ENCODE measurements around the gene DDX24.

DNA sequence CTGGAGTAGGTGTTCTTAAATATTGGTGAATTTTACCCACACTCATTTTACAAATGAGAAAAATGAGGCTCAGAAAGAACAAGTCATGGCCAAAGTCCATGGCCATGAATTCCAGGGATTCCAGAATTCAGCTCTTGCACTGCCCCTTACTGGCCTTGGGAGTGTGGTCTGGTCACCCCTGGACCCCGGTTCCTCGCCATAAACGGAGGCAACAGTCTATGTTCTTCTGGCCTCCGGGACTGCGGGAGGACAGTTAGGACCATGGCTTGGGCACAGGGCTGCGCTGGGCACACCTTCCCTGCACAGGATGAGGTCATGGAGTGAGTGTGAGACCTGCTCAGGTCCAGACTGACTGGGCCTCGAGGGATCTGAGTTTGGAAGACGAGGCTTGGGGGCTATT is 77.0 kb downstream of the DDX24 start:
- TF ChIP-seq, protein P1, sequence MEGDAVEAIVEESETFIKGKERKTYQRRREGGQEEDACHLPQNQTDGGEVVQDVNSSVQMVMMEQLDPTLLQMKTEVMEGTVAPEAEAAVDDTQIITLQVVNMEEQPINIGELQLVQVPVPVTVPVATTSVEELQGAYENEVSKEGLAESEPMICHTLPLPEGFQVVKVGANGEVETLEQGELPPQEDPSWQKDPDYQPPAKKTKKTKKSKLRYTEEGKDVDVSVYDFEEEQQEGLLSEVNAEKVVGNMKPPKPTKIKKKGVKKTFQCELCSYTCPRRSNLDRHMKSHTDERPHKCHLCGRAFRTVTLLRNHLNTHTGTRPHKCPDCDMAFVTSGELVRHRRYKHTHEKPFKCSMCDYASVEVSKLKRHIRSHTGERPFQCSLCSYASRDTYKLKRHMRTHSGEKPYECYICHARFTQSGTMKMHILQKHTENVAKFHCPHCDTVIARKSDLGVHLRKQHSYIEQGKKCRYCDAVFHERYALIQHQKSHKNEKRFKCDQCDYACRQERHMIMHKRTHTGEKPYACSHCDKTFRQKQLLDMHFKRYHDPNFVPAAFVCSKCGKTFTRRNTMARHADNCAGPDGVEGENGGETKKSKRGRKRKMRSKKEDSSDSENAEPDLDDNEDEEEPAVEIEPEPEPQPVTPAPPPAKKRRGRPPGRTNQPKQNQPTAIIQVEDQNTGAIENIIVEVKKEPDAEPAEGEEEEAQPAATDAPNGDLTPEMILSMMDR (IDR thresholded peaks at IDR 0.05), result no peak
- TF ChIP-seq EP300 (IDR thresholded peaks at IDR 0.05), result no peak
- TF ChIP-seq POLR2AphosphoS5 (IDR thresholded peaks at IDR 0.05), result no peak

Data from gastroesophageal sphincter (tissue), 3 donors.